MCF 10A (cell line): ENCODE results near the gene MLYCD. TPM values are rescaled to one million over a fixed set of nuclear protein-coding genes. Genes with fewer than 3 reads are reported as not detected.

Experiments used
- BruUV-seq: library from RNA; stranded (reverse); fragments of 400-500 nt; replicated peaks from 2 replicates; lab custom pipeline; 2021; lab: Mats Ljungman, UMichigan
- CTCF ChIA-PET: fragments of 300-600 bp; sonication (Branson Sonifier 250); formaldehyde crosslinking; extraction: SDS; loops from one replicate; lab custom pipeline; 2021; ENCODE audit warnings: antibody characterized with exemption, inconsistent platforms; lab: Yijun Ruan, JAX
- POLR2A ChIA-PET: fragments of 300-600, 350-650 bp; sonication (Branson Sonifier 250); formaldehyde crosslinking; extraction: SDS; loops from one replicate; lab custom pipeline; 2020; ENCODE audit warnings: antibody characterized with exemption, inconsistent platforms; lab: Yijun Ruan, JAX
- DNase-seq: peaks from one replicate; pipeline ENCODE4 v3.0.0-alpha.2; 2018; ENCODE audit not compliant: unreplicated experiment
- H3K27ac Mint-ChIP-seq: one replicate; pipeline ENCODE4 v1.8.0; 2022; ENCODE audit warnings: mild to moderate bottlenecking, low read depth, mixed read lengths; ENCODE audit not compliant: unreplicated experiment
- H3K27me3 Mint-ChIP-seq: one replicate; pipeline ENCODE4 v1.8.0; 2022; ENCODE audit warnings: mixed read lengths; ENCODE audit not compliant: insufficient read depth, unreplicated experiment
- H3K36me3 Mint-ChIP-seq: one replicate; pipeline ENCODE4 v1.8.0; 2022; ENCODE audit warnings: mild to moderate bottlenecking, moderate library complexity, mixed read lengths; ENCODE audit not compliant: insufficient read depth, unreplicated experiment
- H3K4me1 Mint-ChIP-seq: one replicate; pipeline ENCODE4 v1.8.0; 2022; ENCODE audit warnings: mixed read lengths; ENCODE audit not compliant: insufficient read depth, unreplicated experiment
- H3K4me3 Mint-ChIP-seq: one replicate; pipeline ENCODE4 v1.8.0; 2022; ENCODE audit warnings: mild to moderate bottlenecking, moderate library complexity, mixed read lengths; ENCODE audit not compliant: unreplicated experiment
- H3K9me3 Mint-ChIP-seq: one replicate; pipeline ENCODE4 v1.8.0; 2022; ENCODE audit warnings: mixed read lengths; ENCODE audit not compliant: unreplicated experiment
- intact Hi-C: fragments of 100-400 bp; cut with micrococcal nuclease; formaldehyde crosslinking; loops from 2 replicates; pipeline ENCODE4 v1.14.1; 2022
- total RNA-seq: library from RNA; stranded (reverse); gene quantifications from 2 replicates; pipeline ENCODE4 v1.2.3, GENCODE V29; 2022
- TF ChIP-seq, protein P1 (sequence below): fragments of 200-600 bp; IDR thresholded peaks from one replicate; pipeline ENCODE4 v1.8.0; 2022; ENCODE audit warnings: antibody characterized with exemption, mild to moderate bottlenecking; ENCODE audit not compliant: unreplicated experiment

MLYCD gene
- total RNA-seq, 1 experiment from 2014 or later, result 2.5 TPM

DNA sequence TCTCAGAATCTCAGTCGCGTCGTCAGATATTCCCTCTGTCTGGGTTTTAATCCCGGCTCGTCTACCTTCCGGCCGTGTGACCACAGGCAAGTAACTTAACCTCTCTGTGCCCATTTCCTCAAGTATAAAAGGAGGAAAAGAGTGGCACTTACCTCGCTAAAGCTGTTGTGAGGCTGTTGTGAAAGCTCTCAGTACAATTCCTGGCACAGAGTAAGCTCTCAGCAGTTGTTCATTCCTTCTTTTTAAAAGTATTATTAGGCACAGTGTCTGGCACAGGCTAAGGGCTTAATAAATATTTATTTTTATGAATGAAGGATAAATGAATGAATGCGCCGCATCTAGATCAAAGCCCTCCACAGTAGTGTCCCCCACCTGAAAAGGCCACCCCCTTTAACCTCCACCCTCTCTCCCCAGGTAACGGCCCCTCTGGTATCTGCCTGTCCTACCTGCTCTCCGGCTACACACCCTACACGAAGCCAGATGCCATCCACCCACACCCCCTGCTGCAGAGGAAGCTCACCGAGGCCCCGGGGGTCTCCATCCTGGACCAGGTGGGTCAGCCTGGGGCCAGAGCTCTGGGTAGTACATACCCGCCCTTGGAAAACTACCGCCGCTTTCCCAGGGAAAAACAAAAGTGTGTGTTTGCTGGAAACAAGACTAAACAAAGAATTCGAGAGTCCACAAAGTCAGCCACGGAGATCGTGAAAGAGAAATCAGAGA, 60.1 kb downstream of the MLYCD start:
- no peak overlapping the region for H3K4me3 Mint-ChIP-seq
- H3K36me3 Mint-ChIP-seq, result no peaks in the 10 kb centered on the region
- DNase-seq, result no peak
- H3K27ac Mint-ChIP-seq, result no peak overlapping the region
- CTCF ChIA-PET, result interaction anchor here (0.7 to 14.7 kb wide), 4 partner anchors 52 to 108 kb away, joined by 3 to 220 read pairs (median 7); no protein-coding TSS in a partner anchor
- TF ChIP-seq, protein P1, sequence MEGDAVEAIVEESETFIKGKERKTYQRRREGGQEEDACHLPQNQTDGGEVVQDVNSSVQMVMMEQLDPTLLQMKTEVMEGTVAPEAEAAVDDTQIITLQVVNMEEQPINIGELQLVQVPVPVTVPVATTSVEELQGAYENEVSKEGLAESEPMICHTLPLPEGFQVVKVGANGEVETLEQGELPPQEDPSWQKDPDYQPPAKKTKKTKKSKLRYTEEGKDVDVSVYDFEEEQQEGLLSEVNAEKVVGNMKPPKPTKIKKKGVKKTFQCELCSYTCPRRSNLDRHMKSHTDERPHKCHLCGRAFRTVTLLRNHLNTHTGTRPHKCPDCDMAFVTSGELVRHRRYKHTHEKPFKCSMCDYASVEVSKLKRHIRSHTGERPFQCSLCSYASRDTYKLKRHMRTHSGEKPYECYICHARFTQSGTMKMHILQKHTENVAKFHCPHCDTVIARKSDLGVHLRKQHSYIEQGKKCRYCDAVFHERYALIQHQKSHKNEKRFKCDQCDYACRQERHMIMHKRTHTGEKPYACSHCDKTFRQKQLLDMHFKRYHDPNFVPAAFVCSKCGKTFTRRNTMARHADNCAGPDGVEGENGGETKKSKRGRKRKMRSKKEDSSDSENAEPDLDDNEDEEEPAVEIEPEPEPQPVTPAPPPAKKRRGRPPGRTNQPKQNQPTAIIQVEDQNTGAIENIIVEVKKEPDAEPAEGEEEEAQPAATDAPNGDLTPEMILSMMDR, result no peak
- H3K27me3 Mint-ChIP-seq, result no peaks in the 10 kb centered on the region
- POLR2A ChIA-PET, result no interaction called here
- peaks cover 5% of the 10 kb centered on the region for H3K4me1 Mint-ChIP-seq
- BruUV-seq, result no TSS peak
- intact Hi-C loops, result loop anchor here (10.0 kb wide), 1 partner anchor 216 kb away; no protein-coding TSS in a partner anchor
- H3K9me3 Mint-ChIP-seq, result no peaks in the 10 kb centered on the region

DNA sequence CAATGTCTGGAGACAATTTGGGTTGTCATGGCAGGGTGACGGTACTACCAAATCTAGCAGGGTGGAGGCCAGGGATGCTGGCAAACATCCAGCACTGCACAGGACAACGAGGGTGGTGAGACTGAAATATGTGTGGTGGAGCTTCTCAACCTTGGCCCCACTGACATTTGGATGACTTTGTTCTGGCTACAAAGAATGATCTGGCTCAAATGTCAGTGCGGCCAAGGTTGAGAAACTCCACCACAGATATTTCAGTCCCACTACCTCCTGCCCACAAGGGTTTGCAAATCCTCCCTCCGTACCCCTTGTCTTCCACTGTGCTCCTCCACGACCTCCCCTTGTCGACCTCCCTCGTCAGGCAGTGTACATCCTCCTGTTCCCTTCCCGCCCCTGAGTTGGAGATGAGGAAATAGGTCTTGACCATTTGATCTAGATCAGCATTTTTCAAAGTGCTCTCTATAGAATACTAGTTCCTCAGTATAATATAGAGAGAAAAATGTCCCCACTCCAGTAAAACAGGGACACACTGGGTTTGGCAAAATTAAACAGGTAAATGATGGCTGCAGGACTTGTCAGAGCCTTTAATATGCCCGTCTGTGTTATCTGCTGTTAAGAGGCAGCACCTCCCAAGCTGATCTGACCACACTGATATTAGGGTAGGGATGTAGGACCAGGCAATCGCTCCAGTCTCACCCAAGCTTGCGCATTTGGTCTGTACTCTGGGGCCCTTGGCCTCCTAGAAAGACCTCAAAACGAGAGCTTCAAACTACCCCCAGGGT, 60.9 kb downstream of the MLYCD start:
- H3K27ac Mint-ChIP-seq, result no peak overlapping the region
- H3K4me3 Mint-ChIP-seq, result no peak overlapping the region
- H3K36me3 Mint-ChIP-seq, result no peaks in the 10 kb centered on the region
- BruUV-seq, result no TSS peak
- no peaks in the 10 kb centered on the region for H3K27me3 Mint-ChIP-seq
- CTCF ChIA-PET, result interaction anchor here (0.7 to 14.7 kb wide), 2 partner anchors 99 to 107 kb away, joined by 4 to 220 read pairs; no protein-coding TSS in a partner anchor
- TF ChIP-seq, protein P1, result no peak
- POLR2A ChIA-PET, result no interaction called here
- no peak for DNase-seq
- no peaks in the 10 kb centered on the region for H3K4me1 Mint-ChIP-seq
- no peaks in the 10 kb centered on the region for H3K9me3 Mint-ChIP-seq
- intact Hi-C loops, result loop anchor here (10.0 kb wide), 1 partner anchor 215 kb away; no protein-coding TSS in a partner anchor

DNA sequence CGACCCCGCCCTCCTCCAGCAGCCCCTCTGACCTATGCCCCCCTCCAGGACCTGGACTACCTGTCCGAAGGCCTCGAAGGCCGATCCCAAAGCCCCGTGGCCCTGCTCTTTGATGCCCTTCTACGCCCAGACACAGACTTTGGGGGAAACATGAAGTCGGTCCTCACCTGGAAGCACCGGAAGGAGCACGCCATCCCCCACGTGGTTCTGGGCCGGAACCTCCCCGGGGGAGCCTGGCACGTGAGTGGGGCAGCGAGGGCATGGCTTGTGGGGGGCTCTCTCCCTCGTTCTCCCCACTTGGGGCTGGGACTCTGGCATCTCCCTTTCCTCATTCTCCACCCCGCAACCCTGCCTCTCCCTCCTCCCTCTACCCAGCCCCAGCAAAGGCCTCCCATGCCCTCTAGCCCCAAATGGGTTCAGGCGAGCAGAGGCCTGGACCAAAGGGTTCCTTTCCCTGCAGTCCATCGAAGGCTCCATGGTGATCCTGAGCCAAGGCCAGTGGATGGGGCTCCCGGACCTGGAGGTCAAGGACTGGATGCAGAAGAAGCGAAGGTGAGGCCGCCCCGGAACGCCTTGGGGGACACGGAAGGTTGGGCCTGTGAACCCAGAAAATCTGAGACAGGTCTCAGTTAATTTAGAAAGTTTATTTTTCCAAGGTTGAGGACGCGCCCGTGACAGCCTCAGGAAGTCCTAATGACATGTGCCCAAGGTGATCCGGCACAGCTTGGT, 61.8 kb downstream of the MLYCD start:
- Mint-ChIP-seq H3K9me3 (no peaks in the 10 kb centered on the region), H3K4me1 (no peaks in the 10 kb centered on the region), H3K36me3 (no peaks in the 10 kb centered on the region), H3K27ac (no peak overlapping the region), H3K4me3 (no peak overlapping the region), H3K27me3 (no peaks in the 10 kb centered on the region)
- TF ChIP-seq, protein P1, result no peak
- no TSS peak for BruUV-seq
- intact Hi-C loops, result no loop called here
- DNase-seq, result no peak
- POLR2A ChIA-PET, result no interaction called here
- CTCF ChIA-PET, result interaction anchor here (0.6 to 14.7 kb wide), 7 partner anchors 8 to 124 kb away, joined by 3 to 220 read pairs (median 3); partner anchors contain the start of gene OSGIN1
